Left hindlimb (tissue), 1 donor: ENCODE measurements around the gene HADHA.

Experiments
- DNase-seq: peaks from one replicate; pipeline ENCODE4 v3.0.0-alpha.2; 2018

The HADHA gene

GRCh38 chr2:26243470-26244308 is 743 bp downstream of the HADHA start:
- no peak for DNase-seq

- DNase-seq = no peak
Measured at GRCh38 chr2:26241928-26242436, 2.5 kb downstream of the HADHA start.

GRCh38 chr2:26238311-26238958 is 6.0 kb downstream of the HADHA start:
- no peak for DNase-seq

- DNase-seq = no peak
Measured at GRCh38 chr2:26237868-26238267, 6.6 kb downstream of the HADHA start.

GRCh38 chr2:26235089-26235488 is 9.3 kb downstream of the HADHA start:
- DNase-seq = no peak

- no peak for DNase-seq
Measured at GRCh38 chr2:26230806-26231205, 13.6 kb downstream of the HADHA start.

GRCh38 chr2:26229595-26229994 is 14.8 kb downstream of the HADHA start:
- DNase-seq = no peak

GRCh38 chr2:26224095-26224494 is 20.3 kb downstream of the HADHA start:
- DNase-seq = no peak

GRCh38 chr2:26223018-26223417 is 21.4 kb downstream of the HADHA start:
- no peak for DNase-seq

GRCh38 chr2:26217720-26218119 is 26.7 kb downstream of the HADHA start:
- no peak for DNase-seq

GRCh38 chr2:26216587-26216986 is 27.8 kb downstream of the HADHA start:
- DNase-seq = no peak

- DNase-seq = no peak
Measured at GRCh38 chr2:26215833-26216232, 28.6 kb downstream of the HADHA start.

GRCh38 chr2:26214759-26215158 is 29.7 kb downstream of the HADHA start:
- no peak for DNase-seq

GRCh38 chr2:26212011-26212410 is 32.4 kb downstream of the HADHA start:
- no peak for DNase-seq

- no peak for DNase-seq
Measured at GRCh38 chr2:26203906-26204305, 40.5 kb downstream of the HADHA start.

- no peak for DNase-seq
Measured at GRCh38 chr2:26202981-26203490, 41.4 kb downstream of the HADHA start.

- DNase-seq = no peak
Measured at GRCh38 chr2:26197516-26197915, 46.9 kb downstream of the HADHA start.

GRCh38 chr2:26196683-26197418 is 47.6 kb downstream of the HADHA start:
- no peak for DNase-seq

- no peak for DNase-seq
Measured at GRCh38 chr2:26195040-26195984, 49.1 kb downstream of the HADHA start.

- no peak for DNase-seq
Measured at GRCh38 chr2:26193578-26194231, 50.7 kb downstream of the HADHA start.
